Prostate gland (tissue), 2 donors: Measurements from ENCODE around the gene POMC.

Experiments used
- POLR2A ChIP-seq: fragments of 450-650 bp; IDR thresholded peaks from one replicate; pipeline ENCODE4 v1.6.1; 2016; ENCODE audit warnings: antibody characterized with exemption, mild to moderate bottlenecking
- POLR2AphosphoS5 ChIP-seq: sonication (generic); formaldehyde crosslinking; IDR thresholded peaks from one replicate; pipeline ENCODE4 v1.6.1; 2017; ENCODE audit warnings: antibody characterized with exemption
- TF ChIP-seq, protein P1 (sequence below), 4 experiments: fragments of 200-600 bp in 2 of 4; fragments of 450-650 bp in 2 of 4; sonication (generic) in 2 of 4; IDR thresholded peaks; 1 replicate in 3 of 4; 2 replicates in 1 of 4; pipeline ENCODE4 v1.5.1; 2016 to 2019; ENCODE audit warnings: antibody characterized with exemption in 4 of 4, mild to moderate bottlenecking in 2 of 4, moderate library complexity in 2 of 4

DNA sequence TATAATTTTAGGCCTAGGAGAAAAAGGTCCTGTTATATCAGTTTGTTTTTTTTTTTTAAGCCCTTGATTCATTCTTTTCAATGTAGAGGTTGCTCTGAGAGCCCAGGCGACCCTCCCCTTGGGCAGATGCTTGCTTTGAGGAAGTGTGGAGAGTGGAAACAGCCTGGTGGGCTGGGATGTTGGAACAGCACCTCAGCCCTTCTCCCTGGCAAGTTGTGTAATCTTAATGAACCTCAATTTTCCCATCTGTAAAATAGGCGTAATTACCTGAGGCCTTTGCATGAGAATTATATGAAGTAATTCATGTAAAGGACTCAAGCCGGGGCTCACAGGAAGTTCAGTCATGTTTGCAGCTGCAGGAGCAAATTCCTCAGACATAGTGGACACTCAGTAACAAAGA is 49.7 kb upstream of the POMC start:
- TF ChIP-seq, protein P1, sequence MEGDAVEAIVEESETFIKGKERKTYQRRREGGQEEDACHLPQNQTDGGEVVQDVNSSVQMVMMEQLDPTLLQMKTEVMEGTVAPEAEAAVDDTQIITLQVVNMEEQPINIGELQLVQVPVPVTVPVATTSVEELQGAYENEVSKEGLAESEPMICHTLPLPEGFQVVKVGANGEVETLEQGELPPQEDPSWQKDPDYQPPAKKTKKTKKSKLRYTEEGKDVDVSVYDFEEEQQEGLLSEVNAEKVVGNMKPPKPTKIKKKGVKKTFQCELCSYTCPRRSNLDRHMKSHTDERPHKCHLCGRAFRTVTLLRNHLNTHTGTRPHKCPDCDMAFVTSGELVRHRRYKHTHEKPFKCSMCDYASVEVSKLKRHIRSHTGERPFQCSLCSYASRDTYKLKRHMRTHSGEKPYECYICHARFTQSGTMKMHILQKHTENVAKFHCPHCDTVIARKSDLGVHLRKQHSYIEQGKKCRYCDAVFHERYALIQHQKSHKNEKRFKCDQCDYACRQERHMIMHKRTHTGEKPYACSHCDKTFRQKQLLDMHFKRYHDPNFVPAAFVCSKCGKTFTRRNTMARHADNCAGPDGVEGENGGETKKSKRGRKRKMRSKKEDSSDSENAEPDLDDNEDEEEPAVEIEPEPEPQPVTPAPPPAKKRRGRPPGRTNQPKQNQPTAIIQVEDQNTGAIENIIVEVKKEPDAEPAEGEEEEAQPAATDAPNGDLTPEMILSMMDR (IDR thresholded peaks at IDR 0.05), result no peak
- TF ChIP-seq POLR2AphosphoS5, result no peak
- no peak for TF ChIP-seq POLR2A
